HG02884 (cell line): ENCODE data around the gene ARHGAP45.

Source experiments
- ATAC-seq: cut with Tn5 transposase; IDR thresholded peaks from one replicate; pipeline ENCODE4 v1.9.1; 2021; ENCODE audit warnings: mild to moderate bottlenecking, moderate library complexity; ENCODE audit not compliant: unreplicated experiment

The ARHGAP45 gene

DNA sequence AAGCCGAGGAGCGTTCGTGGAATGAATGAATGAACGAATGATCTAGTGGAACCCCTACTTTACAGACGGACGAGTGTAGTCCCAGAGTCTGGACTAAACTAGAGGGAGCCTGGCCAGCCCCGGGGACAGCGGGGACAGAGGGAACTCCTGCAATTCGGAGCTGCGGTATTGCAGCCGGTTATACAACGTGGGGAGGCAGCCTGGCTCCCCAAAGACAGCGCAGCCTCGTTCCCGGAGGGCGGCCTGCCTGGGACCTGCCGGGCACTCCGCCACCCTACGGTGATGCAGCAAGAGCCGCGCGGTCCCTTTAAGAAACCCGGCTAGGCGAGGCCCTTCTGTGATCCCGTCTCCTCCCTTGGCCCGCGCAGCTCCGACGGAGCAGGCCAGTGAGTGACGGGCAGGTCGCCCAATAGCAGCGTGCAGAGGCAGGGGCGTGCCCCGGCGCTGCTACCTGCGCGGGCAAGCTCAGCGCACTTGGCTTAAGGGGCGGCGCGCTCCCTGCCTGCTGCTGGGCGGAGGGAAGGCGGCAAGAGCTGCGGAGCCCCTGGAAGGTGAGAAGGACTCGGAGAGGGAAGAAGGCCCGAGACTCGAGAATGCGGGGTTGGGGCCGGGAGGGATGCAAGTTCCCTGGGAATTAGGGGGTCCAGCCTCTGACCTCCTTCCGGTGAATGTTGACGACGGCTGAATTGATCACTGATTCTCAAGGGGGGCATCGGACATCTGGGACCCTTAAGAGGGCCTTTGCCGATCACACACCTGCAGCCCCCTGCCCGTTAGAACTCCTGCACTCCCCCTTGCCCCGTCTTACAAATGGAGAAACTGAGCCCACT lies 27.1 kb upstream of the ARHGAP45 start, which contains the start of gene ABCA7:
ABCA7 (plus strand) TSS at position 462 of the 830 bp plus-strand sequence. CDS start 1,255 bp downstream, outside the sequence.
- peak; percentile 61 for ATAC-seq

DNA sequence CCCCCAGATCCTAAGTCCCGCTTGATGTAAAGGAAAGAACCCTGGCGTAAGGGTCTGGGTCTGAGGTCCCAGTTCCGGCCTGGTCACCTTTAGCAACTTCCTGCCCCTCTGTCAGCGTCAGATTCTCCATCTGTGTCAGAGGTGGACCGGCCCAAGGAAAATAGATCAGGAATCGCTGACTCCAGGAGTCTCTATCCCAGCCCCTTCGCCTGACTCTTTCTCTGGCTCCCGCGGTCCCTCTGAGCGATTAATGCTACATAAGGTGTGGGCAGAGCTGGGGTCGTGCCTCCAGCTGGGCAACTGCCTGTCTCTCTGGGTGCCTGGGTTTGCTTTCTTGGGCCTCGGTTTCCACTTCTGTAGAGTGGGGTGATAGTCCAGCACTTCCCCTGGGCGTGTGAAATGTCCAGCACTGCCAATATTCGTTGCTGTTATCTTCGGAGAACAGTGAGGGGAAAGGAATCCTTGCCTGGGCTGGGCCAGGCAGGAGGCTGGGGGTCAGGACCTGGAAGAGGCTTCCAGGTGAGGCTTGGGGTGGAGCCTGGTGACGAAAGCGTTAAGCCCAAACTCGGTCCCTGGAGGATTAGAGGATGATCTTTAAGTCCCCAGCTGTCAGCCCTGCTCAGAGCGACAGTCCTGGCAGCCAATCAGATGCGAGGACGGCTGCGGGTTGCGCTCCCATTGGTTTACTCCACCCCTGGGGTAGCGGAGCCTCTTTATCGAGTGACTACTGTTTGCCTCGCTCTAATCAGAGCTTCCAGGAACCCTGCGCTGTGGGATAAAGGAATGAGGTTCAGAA lies 26.3 kb upstream of the ARHGAP45 start:
- peak; percentile 41 for ATAC-seq

DNA sequence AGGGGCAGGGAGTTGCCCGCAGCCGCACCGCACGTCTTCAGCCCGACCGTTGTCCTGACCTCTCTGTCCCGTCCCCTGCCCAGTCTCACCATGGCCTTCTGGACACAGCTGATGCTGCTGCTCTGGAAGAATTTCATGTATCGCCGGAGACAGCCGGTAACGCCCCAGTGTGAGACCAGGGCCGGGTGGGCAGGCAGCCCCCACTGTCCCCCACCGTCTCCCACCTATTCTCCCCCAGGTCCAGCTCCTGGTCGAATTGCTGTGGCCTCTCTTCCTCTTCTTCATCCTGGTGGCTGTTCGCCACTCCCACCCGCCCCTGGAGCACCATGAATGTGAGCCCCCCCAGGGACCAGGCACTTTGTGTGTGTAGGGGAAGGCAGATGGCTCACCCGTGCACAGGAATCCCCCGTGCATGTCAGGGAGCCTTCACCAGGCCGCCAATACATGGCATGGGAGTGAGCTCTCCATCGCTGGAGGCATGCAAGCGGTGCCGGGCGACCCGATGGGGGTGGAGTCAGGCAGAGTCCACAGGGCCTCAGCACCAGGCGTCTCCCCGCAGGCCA lies 25.6 kb upstream of the ARHGAP45 start:
- ATAC-seq = no peak

DNA sequence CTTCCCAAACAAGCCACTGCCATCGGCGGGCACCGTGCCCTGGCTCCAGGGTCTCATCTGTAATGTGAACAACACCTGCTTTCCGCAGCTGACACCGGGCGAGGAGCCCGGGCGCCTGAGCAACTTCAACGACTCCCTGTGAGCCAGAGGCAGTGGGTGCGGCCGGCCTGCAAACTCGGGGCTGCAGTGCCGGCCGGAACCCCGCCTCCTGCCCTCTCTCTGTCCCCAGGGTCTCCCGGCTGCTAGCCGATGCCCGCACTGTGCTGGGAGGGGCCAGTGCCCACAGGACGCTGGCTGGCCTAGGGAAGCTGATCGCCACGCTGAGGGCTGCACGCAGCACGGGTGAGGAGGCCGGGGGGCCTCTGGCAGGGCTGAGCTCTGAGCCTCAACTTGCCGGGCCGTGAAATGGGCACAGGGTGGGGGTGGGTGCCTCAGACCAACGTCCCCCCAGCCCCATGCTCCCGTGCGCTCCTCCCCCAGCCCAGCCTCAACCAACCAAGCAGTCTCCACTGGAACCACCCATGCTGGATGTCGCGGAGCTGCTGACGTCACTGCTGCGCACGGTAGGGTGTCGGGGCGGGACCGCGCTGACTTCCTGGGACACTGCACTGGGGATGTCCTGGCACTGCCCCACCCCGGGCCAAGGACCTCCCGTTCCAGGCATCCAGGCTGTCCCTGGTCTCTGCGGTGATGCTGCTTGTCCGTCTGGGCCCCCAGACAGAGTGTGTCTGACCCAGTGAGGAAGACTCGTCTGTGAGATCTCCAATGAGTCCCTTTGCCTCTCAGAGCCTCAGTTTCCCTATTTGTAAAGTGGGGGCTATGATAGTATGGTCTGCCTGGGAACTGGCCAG lies 24.9 kb upstream of the ARHGAP45 start:
- no peak for ATAC-seq

DNA sequence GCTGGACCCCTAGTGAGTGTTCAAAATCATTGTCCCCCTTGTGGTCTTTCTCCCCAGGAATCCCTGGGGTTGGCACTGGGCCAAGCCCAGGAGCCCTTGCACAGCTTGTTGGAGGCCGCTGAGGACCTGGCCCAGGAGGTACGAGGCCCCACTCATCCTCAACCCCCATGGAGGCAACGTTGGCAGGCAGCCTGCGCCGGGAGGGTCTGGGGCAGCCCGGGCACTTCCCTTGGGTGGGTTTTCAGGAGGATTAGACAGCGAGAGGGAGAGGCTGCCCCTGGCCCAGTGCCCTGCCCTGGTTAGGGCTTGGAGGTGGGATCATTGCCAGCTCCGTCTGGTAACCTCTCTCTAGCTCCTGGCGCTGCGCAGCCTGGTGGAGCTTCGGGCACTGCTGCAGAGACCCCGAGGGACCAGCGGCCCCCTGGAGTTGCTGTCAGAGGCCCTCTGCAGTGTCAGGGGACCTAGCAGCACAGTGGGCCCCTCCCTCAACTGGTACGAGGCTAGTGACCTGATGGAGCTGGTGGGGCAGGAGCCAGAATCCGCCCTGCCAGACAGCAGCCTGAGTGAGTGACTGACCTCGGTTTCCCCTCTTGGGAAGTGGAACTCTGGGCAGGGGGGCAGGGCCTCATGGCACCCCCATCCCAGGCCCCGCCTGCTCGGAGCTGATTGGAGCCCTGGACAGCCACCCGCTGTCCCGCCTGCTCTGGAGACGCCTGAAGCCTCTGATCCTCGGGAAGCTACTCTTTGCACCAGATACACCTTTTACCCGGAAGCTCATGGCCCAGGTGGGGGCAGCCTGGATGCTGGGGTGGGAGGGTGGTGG lies 24.1 kb upstream of the ARHGAP45 start:
- no peak for ATAC-seq

DNA sequence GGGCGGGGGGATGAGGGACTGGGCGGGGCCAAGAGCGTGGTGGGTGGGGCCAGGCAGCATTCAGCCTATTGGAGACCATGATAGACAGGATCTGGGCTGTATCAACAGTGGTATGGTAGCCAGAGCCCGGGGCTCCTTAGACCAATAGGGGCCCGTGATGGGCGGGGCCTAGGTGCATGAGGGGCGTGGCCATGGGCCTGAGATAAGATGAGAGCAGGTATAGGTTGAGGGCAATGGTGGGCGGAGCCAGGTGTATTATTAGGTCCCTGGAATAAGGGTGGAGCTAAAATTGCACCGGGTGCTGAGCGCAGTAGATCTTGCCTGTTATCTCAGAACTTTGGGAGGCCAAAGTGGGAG lies 21.7 kb upstream of the ARHGAP45 start:
- ATAC-seq = no peak

DNA sequence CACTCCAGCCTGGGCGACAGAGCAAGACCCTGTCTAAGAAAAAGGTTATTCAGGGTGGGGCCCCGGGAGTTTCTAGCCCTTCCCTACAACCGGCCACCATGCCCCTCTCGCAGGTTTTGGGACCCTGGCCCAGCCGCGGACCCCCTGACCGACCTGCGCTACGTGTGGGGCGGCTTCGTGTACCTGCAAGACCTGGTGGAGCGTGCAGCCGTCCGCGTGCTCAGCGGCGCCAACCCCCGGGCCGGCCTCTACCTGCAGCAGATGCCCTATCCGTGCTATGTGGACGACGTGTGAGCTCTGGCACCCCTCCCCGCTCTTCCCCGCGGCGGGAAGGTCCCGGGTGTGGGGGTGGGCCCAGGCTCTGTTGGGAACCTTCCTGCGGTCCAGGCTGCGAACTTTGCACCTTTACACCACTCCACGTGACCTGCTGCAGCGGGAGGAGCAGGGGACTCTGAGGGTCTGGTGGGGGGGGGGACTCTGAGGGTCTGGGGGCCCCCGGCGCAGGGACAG lies 20.8 kb upstream of the ARHGAP45 start:
- ATAC-seq = no peak

DNA sequence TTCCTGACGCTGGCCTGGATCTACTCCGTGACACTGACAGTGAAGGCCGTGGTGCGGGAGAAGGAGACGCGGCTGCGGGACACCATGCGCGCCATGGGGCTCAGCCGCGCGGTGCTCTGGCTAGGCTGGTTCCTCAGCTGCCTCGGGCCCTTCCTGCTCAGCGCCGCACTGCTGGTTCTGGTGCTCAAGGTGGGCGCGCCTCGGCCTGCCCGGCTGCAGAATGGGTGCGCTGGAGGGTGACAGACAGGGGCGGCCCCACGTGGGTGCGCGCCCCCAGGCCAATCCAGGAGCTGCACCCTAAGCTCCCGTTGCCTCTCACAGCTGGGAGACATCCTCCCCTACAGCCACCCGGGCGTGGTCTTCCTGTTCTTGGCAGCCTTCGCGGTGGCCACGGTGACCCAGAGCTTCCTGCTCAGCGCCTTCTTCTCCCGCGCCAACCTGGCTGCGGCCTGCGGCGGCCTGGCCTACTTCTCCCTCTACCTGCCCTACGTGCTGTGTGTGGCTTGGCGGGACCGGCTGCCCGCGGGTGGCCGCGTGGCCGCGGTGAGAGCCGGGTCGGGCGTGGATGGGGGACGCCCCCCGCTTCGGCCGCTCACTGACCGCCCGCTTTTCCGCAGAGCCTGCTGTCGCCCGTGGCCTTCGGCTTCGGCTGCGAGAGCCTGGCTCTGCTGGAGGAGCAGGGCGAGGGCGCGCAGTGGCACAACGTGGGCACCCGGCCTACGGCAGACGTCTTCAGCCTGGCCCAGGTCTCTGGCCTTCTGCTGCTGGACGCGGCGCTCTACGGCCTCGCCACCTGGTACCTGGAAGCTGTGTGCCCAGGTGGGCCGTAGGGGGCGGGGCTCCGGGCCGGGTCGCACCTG lies 19.9 kb upstream of the ARHGAP45 start:
- ATAC-seq = no peak

DNA sequence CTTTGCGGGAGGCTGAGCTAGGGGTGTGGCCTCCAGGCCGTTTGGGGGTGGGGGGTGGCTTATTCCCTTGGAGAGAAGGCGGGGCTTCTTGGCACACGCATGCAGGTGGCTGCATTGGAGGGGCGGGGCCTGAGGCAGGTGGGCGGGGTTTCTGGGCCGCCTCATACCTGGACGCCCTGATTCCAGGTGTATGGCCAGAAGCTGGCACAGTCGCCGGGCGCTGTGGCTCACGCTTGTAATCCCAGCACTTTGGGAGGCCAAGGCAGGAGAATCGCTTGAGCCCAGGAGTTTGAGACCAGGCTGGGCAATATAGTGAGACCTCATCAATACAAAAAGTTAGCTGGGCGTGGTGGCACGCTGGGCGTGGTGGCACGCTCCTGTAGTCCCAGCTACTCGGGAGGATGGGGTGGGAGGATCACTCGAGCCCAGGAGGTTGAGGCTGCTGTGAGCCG lies 19.2 kb upstream of the ARHGAP45 start:
- ATAC-seq = no peak

DNA sequence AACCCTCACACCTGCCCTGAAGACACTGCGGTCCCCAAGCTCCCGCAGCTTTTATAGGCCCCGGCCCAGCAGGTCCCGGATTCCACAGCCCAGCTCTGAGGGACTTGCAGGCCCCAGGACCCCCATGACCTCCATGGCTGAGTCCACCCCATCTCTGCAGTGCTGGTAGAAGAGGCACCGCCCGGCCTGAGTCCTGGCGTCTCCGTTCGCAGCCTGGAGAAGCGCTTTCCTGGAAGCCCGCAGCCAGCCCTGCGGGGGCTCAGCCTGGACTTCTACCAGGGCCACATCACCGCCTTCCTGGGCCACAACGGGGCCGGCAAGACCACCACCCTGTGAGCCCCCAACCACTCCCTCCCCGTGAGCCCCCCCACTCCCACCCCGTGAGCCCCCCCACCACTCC lies 17.9 kb upstream of the ARHGAP45 start:
- no peak for ATAC-seq

DNA sequence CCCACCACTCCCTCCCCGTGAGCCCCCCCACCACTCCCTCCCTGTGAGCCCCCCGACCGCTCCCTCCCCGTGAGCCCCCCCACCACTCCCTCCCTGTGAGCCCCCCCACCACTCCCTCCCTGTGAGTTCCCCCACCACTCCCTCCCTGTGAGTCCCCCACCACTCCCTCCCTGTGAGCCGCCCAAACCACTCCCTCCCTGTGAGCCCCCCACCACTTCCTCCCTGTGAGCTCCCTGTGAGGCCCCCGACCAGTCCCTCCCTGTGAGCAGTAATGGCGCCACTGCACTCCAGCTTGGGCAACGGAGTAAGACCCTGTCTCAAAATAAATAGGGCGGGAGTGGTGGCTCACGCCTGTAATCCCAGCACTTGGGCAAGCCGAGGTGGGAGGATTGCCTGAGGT lies 17.2 kb upstream of the ARHGAP45 start:
- ATAC-seq = no peak

DNA sequence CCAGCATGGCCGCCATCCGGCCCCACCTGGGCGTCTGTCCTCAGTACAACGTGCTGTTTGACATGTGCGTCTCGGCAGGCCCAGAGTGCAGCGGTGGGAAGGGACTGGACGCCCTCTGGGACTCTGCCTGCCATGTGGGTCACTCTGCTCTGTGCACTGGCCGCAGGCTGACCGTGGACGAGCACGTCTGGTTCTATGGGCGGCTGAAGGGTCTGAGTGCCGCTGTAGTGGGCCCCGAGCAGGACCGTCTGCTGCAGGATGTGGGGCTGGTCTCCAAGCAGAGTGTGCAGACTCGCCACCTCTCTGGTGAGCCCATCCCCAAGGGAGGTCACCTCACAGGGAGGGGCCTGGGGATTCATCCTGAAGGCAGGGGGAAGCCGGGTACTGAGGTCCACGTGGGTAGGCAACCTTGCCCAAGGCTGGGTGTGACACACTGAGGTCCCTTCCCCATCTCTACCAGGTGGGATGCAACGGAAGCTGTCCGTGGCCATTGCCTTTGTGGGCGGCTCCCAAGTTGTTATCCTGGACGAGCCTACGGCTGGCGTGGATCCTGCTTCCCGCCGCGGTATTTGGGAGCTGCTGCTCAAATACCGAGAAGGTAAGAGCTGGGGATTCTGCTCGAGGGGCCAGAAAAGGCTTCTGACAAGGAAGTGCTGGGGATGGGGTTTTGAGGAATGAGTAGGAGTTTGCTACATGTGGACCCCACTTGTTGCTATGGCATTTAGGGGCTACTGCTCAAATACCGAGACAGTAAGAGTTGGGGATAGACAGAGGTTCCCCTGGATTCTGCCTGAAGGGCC lies 15.8 kb upstream of the ARHGAP45 start:
- ATAC-seq = no peak

DNA sequence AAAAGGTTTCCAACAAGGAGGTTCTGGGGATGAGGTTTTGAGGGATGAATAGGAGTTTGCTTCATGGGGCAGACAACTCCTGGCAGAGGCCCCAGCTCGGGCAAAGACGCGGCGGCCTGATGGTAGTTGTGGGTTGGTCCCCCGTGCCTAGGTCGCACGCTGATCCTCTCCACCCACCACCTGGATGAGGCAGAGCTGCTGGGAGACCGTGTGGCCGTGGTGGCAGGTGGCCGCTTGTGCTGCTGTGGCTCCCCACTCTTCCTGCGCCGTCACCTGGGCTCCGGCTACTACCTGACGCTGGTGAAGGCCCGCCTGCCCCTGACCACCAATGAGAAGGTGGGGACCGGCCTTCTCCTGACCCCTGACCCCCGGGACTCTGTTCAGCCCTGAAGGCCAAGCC lies 15.2 kb upstream of the ARHGAP45 start:
- ATAC-seq = no peak

DNA sequence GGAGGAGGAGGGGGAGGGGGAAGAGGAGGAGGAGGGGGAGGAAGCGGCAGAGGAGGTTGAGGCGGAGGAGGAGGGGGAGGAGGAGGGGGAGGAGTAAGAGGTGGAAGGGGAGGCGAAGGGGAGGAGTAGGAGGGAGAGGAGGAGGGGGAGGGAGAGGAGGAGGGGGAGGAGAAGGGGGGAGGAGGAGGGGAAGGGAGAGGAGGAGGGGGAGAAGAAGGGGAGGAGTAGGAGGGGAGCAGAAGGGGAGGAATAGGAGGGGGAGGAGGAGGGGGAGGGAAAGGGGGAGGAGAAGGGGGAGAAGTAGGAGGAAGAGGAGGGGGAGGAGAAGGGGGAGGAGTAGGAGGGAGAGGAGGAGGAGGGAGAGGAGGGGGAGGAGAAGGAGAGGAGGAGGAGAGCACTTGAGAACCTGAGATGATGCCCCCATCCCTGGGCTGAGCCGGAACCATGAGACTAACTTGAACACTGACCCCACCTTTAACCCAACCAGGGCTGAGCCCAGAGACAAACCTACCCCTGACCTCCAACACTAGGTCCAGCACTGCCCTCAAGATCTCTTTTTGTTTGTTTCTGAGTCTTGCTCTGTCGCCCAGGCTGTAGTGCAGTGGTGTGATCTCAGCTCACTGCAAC lies 14.5 kb upstream of the ARHGAP45 start:
- no peak for ATAC-seq

DNA sequence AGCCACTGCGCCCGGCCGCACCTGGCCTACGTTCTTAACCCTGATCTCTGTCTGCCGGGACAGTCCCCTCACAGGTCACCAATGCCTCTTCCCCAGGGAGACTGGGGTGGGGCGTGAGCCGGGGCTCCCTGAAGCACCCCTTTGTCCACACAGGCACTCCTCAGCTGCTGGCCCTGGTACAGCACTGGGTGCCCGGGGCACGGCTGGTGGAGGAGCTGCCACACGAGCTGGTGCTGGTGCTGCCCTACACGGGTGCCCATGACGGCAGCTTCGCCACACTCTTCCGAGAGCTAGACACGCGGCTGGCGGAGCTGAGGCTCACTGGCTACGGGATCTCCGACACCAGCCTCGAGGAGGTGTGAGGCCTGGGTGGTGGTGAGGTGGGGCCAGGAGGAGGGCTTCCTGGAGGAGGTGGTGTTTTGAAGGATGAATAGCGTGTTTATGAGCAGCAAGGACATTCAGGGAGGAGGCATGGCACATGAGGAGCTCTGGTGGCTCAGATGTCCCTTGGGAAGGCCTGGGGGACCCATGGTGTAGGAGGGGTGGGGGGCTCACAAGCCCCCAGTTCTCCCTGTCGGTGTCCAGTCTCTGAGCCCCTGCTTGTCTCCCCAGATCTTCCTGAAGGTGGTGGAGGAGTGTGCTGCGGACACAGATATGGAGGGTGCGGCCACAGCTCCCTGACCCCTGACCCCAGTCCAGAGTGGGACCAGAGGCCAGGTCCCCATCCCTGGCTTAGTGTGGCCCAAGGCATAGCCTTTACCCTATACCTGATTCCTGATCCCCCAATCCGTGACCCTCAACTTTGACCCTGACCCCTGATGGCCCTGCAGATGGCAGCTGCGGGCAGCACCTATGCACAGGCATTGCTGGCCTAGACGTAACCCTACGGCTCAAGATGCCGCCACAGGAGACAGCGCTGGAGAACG lies 13.5 kb upstream of the ARHGAP45 start:
- no peak for ATAC-seq
